Fibroblast of skin of left quadriceps (primary cell): Measurements from ENCODE around the gene IREB2.

Experiments
- DNase-seq, 2 experiments: peaks; one replicate each; pipeline ENCODE4 v3.0.0-alpha.2; 2013; ENCODE audit warnings: low read depth in 2 of 2

IREB2 gene

DNA sequence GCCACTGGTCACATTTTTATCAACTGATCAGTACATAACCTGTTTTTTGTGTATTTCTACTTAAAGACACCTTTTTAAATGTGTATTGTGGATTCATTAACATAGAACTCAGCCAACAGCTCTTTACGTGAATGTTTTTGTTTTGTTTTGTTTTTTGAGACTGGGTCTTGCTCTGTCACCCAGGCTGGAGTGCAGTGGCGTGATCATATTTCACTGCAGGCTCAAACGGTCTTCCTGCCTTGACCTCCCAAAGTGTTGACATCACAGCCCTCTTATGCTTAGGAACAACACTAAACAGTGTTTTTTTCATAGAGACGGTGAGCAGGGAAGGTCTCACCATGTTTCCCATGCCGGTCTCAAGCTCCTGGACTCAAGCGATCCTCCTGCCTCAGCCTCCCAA is 112.2 kb downstream of the IREB2 start:
- DNase-seq, result no peak

DNA sequence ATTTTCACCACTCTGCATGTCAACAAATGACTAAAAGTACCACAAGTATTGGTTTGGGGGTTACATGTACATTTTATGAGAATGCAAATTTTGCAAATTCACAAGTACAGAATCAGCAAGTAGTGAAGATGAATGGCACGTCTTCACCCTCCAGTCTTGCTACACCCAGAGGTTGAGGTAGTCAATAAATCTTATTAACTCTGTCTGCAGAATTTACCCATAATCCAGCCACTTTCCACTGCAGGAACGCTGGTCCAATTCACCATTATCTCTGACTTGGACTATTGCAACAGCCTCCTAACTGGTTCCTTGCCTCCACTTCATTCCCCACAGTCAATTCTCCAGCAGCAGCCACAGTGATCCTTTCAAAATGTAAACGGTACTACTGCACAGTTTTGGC is 112.8 kb downstream of the IREB2 start:
- DNase-seq, result no peak
